GM12865 (cell line): ENCODE data around the gene TMPRSS11F.
"Not testable (repeated sequence)": the region's sequence is repeated elsewhere in the genome, so short reads cannot be mapped to it uniquely, and the experiment has no call there.

Experiments
- DNase-seq: peaks from one replicate; pipeline ENCODE4 v3.0.0; 2010; ENCODE audit warnings: low read depth
- H3K4me3 ChIP-seq: 2 replicates; pipeline ENCODE4 v1.5.1; 2011; ENCODE audit warnings: mild to moderate bottlenecking, low read depth, low read length, control low read depth
- CTCF ChIP-seq: IDR thresholded peaks from 2 replicates; pipeline ENCODE4 v1.5.1; 2011; ENCODE audit warnings: low read length, control low read depth, low read depth, inconsistent platforms; ENCODE audit not compliant: insufficient read depth; ENCODE audit errors: missing control alignments

TMPRSS11F gene

GRCh38 chr4:68129793-68130192 lies at the start of gene TMPRSS11F:
Gene TMPRSS11F, minus strand, starts transcription at chr4:68129869. Its CDS starts 49 bp downstream, at chr4:68129820.
- H3K4me3 ChIP-seq: no peak within 1 kb of the TSS
- DNase-seq: no peak
- no peak for TF ChIP-seq CTCF

- DNase-seq: no peak
- no peak overlapping the region for H3K4me3 ChIP-seq
- no peak for TF ChIP-seq CTCF
These were observed 47.2 kb upstream of the TMPRSS11F start for GRCh38 chr4:68176904-68177303.

- no peak for DNase-seq
- H3K4me3 ChIP-seq: no peak overlapping the region
- no peak for TF ChIP-seq CTCF
These were observed 46.8 kb upstream of the TMPRSS11F start for GRCh38 chr4:68176500-68176899.

GRCh38 chr4:68175562-68176155 lies 46.0 kb upstream of the TMPRSS11F start:
- H3K4me3 ChIP-seq: no peak overlapping the region
- peak; percentile 62 for DNase-seq
- peak; percentile 62 for TF ChIP-seq CTCF

- not testable (repeated sequence) for DNase-seq, H3K4me3 ChIP-seq
These were observed 44.7 kb upstream of the TMPRSS11F start for GRCh38 chr4:68174389-68174788.

GRCh38 chr4:68172147-68172546 lies 42.5 kb upstream of the TMPRSS11F start:
- DNase-seq, H3K4me3 ChIP-seq: not testable (repeated sequence)

- H3K4me3 ChIP-seq: no peak overlapping the region
- no peak for DNase-seq
- no peak for TF ChIP-seq CTCF
These were observed 38.0 kb upstream of the TMPRSS11F start for GRCh38 chr4:68167706-68168105.

GRCh38 chr4:68167166-68167565 lies 37.5 kb upstream of the TMPRSS11F start:
- H3K4me3 ChIP-seq: no peak overlapping the region
- DNase-seq: no peak
- TF ChIP-seq CTCF: no peak
